Measurements from ENCODE around the gene RAP1GDS1.
A peak's percentile ranks its signal among the peaks of the same experiment; 100 is the strongest.

RAP1GDS1 gene, protein sequence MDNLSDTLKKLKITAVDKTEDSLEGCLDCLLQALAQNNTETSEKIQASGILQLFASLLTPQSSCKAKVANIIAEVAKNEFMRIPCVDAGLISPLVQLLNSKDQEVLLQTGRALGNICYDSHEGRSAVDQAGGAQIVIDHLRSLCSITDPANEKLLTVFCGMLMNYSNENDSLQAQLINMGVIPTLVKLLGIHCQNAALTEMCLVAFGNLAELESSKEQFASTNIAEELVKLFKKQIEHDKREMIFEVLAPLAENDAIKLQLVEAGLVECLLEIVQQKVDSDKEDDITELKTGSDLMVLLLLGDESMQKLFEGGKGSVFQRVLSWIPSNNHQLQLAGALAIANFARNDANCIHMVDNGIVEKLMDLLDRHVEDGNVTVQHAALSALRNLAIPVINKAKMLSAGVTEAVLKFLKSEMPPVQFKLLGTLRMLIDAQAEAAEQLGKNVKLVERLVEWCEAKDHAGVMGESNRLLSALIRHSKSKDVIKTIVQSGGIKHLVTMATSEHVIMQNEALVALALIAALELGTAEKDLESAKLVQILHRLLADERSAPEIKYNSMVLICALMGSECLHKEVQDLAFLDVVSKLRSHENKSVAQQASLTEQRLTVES

DNA sequence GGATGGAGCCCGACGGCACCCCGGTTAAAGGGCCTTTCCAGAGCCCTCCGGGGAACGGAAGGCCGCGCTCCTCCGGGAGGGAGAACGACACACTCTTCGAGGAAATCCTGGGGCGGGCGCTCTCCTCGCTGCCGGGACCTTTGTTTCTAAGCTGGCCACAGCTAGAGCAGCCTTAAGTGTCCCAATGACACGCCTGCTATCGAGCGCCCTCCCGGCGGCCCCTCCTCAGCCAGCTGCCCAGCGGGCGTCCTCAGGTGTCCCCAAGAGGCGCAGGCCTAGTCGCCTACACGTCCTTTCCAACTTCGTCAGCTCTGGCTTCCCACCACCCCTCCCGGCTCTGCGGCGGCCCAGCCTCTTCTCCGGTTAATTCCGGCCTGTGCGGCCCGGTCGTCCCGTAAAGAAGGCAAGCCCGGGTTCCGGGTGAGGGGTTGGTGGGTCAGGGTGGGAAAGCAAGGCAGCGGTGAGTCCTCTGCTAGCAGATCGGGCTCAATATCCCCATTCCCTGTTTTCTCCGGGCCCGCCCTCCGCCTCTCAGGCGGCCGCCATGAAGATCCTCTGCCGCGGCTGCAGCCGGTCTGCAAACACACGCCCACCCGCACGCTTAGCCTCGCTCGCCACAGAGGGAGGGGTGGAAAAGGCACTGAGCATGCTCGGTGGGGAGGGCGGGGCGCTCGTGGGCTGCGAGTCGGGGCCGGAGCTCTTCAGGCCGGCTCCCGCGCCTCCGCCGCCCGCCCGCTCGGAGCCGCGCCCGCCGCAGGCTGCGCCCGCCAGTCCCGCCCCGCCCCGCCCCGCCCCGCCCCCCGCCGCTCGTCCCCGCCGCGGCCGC, at the start of gene RAP1GDS1:
RAP1GDS1 (plus strand) TSS at position 806 of the 826 bp plus-strand sequence. CDS start 182 bp downstream, outside the sequence.
- DNase-seq (ENCODE audit: low spot score) = peak; percentile 99

- no peak for DNase-seq (ENCODE audit: low spot score)
These were observed 38.9 kb upstream of the RAP1GDS1 start for GRCh38 chr4:98222306-98222705.

DNA sequence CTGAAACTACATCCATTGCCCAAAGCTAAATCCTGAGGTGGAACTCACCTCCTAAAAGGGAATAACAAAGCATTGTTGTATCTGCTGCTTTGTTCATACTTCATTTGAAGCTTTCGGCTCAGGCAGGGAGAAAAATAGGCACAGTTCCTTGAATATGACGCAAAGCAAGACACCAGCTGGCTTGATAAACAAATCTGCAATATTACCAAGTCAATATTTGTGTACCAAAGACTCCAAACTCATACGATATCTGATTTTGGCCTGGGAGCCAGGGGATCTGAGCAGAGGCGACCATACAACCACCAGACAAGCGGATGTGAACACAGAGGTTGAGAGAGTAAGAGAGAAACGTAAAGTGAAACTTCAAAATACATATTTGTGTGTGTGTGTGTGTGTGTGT, 34.8 kb upstream of the RAP1GDS1 start:
- DNase-seq (ENCODE audit: low spot score) = no peak

DNA sequence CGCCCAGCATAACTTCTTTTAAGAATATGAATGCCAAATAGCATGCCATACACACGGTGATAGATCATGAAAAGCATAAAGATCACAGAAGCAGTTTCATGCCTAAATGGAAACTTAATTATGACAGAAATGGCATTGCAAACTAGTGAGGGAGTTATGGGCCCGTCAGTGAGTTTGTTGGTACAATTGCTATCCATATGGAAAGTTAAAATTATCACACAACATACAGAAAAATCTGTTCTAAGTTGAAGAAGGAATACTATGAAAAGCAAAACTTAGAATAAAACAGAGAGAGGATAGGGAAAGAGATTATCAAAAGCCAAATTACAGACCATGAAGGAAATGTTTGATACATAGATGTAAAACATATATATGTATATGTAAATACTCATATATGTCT, 30.2 kb upstream of the RAP1GDS1 start:
- DNase-seq (ENCODE audit: low spot score) = no peak

DNA sequence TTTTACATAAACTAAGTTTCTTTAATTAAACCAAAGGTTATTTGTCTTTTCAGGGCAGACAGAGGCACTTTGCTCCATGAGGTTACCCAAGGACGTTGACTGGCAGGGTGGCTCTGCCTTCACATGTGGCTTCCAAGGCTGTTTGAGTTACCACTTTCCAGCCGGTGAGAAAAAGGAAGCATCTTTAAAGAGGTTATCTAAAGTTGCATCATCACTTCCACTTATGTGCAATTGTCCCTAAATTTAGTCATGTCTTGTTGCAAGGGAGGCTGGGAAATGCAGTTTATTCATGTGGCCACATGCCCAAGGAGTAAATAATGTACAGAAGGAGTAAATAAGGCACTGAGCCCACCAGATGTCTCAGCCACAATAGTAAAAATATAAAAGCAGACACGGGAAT, 29.0 kb upstream of the RAP1GDS1 start:
- no peak for DNase-seq (ENCODE audit: low spot score)

DNA sequence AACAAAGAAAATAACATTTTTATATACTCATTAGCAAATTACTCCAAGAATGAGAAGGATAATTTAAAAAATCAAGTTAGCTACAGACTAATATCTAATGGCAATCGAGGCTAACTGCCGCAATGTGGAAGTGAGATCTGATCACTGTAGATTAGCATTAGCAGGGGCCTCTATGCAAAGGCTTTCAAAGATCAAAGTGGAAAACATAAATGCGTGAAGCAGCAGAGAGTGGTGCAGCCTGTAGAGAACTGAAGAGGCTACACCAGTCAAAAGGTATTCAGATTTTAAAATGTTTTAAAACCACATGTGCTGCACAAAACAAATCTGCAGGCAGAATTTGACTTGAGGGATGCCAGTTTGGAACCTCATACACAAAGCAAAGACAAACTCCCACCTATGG, 24.0 kb upstream of the RAP1GDS1 start:
- no peak for DNase-seq (ENCODE audit: low spot score)

DNA sequence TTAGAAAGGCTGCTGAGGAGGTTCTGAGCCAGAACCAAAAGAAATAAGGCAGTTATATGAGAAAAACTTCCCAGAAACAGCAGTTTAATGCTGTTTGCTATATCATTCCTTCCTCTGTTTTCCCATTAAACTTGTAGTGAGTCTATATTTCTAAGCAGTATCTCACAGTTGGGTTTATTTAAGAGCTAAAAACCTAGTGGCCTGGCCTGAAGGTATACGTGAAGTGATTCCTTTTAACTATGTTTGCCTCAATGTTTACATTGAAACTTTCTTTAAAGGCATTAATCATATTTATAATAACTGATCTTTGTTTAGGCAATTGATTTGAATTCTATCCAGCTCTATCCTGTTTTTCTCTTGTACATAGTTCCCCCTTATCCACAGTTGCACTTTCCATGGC, 19.1 kb upstream of the RAP1GDS1 start:
- DNase-seq (ENCODE audit: low spot score) = no peak

- no peak for DNase-seq (ENCODE audit: low spot score)
These were observed 18.6 kb upstream of the RAP1GDS1 start for GRCh38 chr4:98242538-98242937.

DNA sequence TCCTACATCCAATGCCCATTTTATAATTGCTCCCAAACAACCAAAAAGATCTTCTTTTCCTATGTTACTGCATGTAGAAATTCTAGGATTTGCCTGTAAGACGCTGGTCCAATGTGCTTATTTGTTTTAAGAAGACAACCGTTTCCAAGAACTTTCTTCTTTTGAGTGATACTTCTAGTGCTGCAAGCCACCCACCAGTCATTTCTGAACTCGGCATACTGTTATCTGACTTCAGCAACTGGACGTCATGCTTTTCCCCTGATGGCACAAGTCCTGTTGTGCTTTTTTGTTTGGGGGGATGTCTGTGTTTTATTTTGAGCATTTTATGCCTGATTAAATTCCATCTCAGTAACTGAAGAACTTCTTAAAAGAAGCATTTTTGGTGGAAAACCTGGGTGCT, 16.0 kb upstream of the RAP1GDS1 start:
- DNase-seq (ENCODE audit: low spot score) = no peak

- no peak for DNase-seq (ENCODE audit: low spot score)
These were observed 12.2 kb upstream of the RAP1GDS1 start for GRCh38 chr4:98248934-98249333.

DNA sequence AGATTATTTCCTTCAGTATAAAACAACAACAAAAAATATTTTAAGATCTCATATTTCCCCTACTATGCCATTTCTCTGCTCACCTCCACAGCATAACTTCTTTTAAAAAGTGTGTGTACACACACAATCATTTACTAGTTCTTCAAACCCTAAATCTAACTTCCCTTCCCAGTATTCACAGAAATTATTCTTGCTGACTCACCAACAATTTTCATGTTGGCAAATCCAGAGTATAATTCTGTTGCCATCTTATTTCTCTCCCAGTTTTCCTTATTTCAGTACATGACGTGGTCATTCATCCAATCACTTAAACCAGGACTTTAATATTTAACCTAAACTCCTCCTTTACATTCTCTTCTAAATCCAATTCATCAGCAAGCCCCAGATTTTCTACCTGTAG, 11.4 kb upstream of the RAP1GDS1 start:
- DNase-seq (ENCODE audit: low spot score) = no peak

DNA sequence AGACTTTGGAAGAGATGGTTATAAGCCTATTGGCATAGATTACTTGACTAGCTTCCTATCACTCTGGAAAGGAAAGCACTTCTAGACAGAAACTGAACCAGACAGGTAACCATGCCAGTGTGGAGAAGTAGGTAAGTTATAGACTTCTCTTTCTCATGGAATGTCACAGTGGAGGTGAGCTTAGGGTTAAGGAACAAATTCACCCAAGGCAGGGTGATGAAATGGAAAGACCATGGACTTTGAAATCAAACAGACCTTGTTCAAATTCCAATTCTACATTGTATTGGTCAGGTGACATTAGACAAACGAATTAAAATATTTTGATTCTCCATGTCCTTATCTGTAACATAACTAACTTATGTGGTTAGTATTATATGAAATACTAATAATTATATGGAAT, 7.7 kb upstream of the RAP1GDS1 start:
- DNase-seq (ENCODE audit: low spot score) = no peak

DNA sequence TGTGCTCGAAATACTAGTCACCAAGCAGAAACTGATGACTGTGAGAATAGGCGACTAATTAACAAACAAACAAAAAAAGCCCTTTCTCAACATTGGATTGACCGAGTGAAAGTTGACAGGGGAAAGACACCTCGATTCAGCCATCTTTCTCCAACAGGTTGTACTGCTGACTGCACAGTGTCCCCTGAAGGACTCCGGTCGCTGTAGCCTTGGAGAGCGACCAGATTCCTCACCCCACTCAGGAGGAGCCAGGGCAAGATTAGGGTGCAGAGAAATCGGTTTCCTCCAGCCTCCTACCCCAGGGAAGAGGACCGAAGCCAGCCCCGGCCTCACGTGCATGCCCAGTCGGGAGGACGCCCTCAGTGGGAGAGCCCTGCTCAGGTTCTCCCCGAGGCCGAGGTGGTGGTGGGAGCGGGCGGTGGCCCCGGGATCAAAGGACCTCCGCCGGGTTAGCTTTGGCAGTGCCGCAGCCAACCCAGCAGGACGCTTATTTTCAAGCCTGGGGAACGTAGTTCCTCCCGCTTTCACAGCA, 1.1 kb upstream of the RAP1GDS1 start:
- DNase-seq (ENCODE audit: low spot score) = peak; percentile 54

- peak; percentile 66 for DNase-seq (ENCODE audit: low spot score)
These were observed 464 bp downstream of the RAP1GDS1 start for GRCh38 chr4:98261405-98262291.

DNA sequence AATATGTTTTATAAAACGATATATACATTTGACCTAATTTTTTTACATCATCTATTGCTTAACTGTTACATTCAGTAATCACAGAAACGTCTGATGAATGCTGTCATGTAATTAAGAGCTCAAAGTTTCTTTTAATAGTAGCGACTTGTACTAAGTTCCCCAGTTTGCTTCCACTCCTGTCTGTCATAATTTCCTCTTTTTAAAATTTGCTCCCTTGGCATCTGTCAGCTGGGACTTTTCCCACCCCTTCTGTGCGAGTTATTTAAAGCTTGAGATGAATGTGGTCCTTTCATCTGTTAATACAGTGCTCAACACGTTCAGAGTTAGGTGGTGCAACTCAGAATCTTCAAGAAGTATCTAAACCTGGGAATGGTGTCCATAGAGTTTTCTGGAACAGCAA, 1.2 kb downstream of the RAP1GDS1 start:
- no peak for DNase-seq (ENCODE audit: low spot score)

GRCh38 chr4:98267498-98267897, 6.3 kb downstream of the RAP1GDS1 start:
- DNase-seq (ENCODE audit: low spot score) = no peak

GRCh38 chr4:98275145-98275544, 14.0 kb downstream of the RAP1GDS1 start:
- DNase-seq (ENCODE audit: low spot score) = no peak

DNA sequence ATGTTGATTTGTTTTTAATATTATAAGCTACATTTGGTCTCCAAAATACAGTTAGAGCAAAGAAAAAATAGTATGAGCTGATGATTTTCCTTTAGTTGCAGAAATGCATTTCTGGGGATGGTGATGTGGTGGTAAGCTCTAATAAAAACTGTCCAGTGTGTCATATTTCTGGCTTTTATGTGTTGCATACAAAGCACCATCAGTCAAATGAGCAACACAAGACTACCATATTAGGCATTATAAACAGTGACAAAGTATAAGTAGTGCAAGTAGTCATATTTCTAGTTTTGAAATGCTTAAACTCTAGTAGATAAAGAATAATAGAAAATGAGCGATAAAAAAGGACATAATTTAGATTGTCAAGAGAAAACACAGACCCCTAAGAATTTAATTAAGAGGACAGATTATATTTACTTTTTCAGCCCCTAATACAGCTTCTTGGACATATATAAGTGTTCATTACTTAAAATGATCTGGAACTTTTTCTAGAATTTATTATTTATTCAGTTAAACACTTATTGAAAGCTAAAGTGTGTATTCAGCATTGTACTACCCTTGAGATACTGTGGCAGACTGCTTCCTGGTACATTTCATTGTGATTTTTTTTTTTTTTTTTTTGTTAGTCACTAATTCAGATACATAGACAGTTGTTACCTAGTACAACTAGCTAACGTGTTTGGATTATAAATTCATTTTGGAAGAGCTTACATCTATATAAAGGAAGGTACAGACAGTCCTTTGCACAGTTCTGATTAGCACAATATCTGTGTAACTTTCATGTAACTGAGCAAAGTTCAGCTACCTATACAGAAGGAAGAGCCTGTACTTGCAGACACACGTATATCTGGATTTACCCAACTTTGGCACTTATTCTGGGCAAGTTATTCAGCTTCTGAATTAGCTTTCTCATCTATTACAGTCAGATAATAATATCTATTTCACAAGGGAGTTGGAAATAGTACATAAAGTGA, 22.3 kb downstream of the RAP1GDS1 start:
- DNase-seq (ENCODE audit: low spot score) = peak; percentile 8

- DNase-seq (ENCODE audit: low spot score) = no peak
These were observed 23.5 kb downstream of the RAP1GDS1 start for GRCh38 chr4:98284640-98285046.

DNA sequence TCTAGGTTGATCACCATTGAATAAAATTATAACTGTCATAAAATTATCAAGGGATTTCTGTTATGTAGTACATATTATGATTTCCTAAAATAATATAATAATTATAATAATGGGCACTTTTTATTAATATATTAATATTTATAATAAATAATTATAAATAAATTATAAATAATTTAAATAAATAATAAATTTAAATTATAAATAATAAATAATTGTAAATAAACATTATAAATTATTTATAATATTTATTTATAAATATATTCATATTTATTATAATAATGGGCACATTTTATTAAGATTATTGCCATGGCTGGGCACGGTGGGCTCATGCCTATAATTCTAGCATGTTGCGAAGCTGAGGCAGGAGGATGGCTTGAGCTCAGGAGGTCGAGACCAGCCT, 24.5 kb downstream of the RAP1GDS1 start:
- DNase-seq (ENCODE audit: low spot score) = no peak

Measured in AG20443 (cell line).